Cardiac muscle cell (in vitro differentiated cells and primary cell): ENCODE results near the gene ELF2. TPM values are rescaled to one million over a fixed set of nuclear protein-coding genes. Genes with fewer than 3 reads are reported as not detected.
"Not testable (repeated sequence)": the region's sequence is repeated elsewhere in the genome, so short reads cannot be mapped to it uniquely, and the experiment has no call there.

Source experiments
- DNase-seq, 2 donors: peaks; one replicate each; pipeline versions ENCODE4 v3.0.0 to v3.0.0-alpha.2; 2010 to 2017; ENCODE audit warnings: low read depth in 1 of 2, low spot score in 1 of 2
- H3K27ac ChIP-seq: fragments of 200-600 bp; sonication (generic); 2 replicates; pipeline ENCODE4 v1.5.1; 2016
- H3K27me3 ChIP-seq: fragments of 200-600 bp; sonication (generic); 2 replicates; pipeline ENCODE4 v1.6.0; 2016; ENCODE audit warnings: control low read depth
- H3K36me3 ChIP-seq: fragments of 200-600 bp; sonication (generic); 2 replicates; pipeline ENCODE4 v1.5.1; 2016; ENCODE audit warnings: control low read depth
- H3K4me1 ChIP-seq: fragments of 200-600 bp; sonication (generic); 2 replicates; pipeline ENCODE4 v1.8.1; 2017; ENCODE audit warnings: low read depth, mild to moderate bottlenecking, mixed run types
- H3K4me3 ChIP-seq: fragments of 200-600 bp; sonication (generic); 2 replicates; pipeline ENCODE4 v1.5.1; 2016; ENCODE audit warnings: mild to moderate bottlenecking
- H3K9me3 ChIP-seq: fragments of 200-600 bp; sonication (generic); 2 replicates; pipeline ENCODE4 v1.5.1; 2017; ENCODE audit warnings: low read depth, mild to moderate bottlenecking, control low read depth
- polyA plus RNA-seq: library from polyadenylated mRNA; unstranded; fragments of >200 nt; fragmentation: Nextera tagmentation; extraction: Ambion mirVana; gene quantifications from 2 replicates; pipeline ENCODE4 v1.2.1, GENCODE V29; 2016
- total RNA-seq: library from RNA; depleted of rRNA; stranded (reverse); fragments of >200 nt; gene quantifications from 2 replicates; pipeline ENCODE4 v1.2.3, GENCODE V29; 2016
- TF ChIP-seq, protein P1 (sequence below): IDR thresholded peaks from 2 replicates; pipeline ENCODE4 v1.5.1; 2012; ENCODE audit warnings: low read depth, mild to moderate bottlenecking, low read length

ELF2 gene
- total and polyA plus RNA-seq, 2 experiments from 2014 or later = 45.7 to 57.5 TPM

- no peaks in the 10 kb centered on the region for H3K9me3 ChIP-seq
Observed at GRCh38 chr4:139082750-139083606, 94.0 kb downstream of the ELF2 start.

GRCh38 chr4:139078926-139079325 lies 98.1 kb downstream of the ELF2 start:
- DNase-seq = no peak
- Histone ChIP-seq H3K9me3 (no peaks in the 10 kb centered on the region), H3K27ac (peak overlapping the region; percentile 96), H3K27me3 (no peaks in the 10 kb centered on the region), H3K4me1 (peaks cover 52% of the 10 kb centered on the region), H3K36me3 (no peaks in the 10 kb centered on the region), H3K4me3 (no peak overlapping the region)
- TF ChIP-seq, protein P1, sequence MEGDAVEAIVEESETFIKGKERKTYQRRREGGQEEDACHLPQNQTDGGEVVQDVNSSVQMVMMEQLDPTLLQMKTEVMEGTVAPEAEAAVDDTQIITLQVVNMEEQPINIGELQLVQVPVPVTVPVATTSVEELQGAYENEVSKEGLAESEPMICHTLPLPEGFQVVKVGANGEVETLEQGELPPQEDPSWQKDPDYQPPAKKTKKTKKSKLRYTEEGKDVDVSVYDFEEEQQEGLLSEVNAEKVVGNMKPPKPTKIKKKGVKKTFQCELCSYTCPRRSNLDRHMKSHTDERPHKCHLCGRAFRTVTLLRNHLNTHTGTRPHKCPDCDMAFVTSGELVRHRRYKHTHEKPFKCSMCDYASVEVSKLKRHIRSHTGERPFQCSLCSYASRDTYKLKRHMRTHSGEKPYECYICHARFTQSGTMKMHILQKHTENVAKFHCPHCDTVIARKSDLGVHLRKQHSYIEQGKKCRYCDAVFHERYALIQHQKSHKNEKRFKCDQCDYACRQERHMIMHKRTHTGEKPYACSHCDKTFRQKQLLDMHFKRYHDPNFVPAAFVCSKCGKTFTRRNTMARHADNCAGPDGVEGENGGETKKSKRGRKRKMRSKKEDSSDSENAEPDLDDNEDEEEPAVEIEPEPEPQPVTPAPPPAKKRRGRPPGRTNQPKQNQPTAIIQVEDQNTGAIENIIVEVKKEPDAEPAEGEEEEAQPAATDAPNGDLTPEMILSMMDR = no peak

More at GRCh38 chr4:139082750-139083606, 94.0 kb downstream of the ELF2 start:
- Histone ChIP-seq H3K27ac (peak overlapping the region; percentile 92), H3K36me3 (no peaks in the 10 kb centered on the region), H3K4me1 (peaks cover 36% of the 10 kb centered on the region), H3K27me3 (no peaks in the 10 kb centered on the region), H3K4me3 (peak overlapping the region; percentile 62)
- DNase-seq = peak; percentile 97 to 98
- TF ChIP-seq, protein P1 = no peak

DNA sequence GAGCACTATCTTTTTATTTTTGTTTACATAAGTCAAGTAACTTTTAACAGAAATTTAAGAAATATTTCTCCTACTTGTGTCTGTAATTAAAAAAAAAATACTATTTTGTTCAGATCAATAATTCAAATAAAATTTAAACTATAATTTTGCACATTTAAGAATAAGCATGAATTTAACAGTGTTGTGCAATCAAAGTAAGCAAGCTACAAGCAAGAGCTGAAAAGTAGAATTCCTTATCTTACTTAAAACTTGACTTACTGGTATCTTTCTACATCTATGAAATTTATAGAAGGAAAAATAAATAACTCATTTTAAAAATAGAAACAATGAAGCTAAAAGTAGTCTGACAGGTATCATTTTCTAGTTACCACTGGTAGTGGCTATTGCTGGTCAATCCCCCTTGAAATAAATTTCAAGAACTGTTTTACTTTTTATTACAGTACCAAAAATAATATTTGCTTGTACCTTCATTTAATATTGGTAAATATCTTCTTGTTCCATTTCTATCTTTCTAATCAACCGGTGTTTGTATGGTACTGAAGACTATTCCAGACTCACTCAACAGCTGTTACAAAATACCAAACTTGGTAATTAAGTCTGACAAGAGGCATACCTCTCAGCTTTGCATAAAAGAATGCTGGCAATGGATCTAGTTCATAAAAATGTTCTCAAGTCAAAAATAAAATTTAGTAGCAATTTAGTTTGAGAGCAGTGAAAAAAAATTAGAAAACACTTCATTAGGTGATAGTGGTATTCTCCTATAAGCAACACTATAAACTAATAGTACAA lies 99.3 kb downstream of the ELF2 start:
- H3K9me3 ChIP-seq = no peaks in the 10 kb centered on the region
- no peaks in the 10 kb centered on the region for H3K36me3 ChIP-seq
- H3K27ac ChIP-seq = peak overlapping the region; percentile 96
- H3K27me3 ChIP-seq = no peaks in the 10 kb centered on the region
- no peak overlapping the region for H3K4me3 ChIP-seq
- peaks cover 52% of the 10 kb centered on the region for H3K4me1 ChIP-seq
- TF ChIP-seq, protein P1 = no peak
- DNase-seq = peak in 1 of 2 donors; percentile 7

DNA sequence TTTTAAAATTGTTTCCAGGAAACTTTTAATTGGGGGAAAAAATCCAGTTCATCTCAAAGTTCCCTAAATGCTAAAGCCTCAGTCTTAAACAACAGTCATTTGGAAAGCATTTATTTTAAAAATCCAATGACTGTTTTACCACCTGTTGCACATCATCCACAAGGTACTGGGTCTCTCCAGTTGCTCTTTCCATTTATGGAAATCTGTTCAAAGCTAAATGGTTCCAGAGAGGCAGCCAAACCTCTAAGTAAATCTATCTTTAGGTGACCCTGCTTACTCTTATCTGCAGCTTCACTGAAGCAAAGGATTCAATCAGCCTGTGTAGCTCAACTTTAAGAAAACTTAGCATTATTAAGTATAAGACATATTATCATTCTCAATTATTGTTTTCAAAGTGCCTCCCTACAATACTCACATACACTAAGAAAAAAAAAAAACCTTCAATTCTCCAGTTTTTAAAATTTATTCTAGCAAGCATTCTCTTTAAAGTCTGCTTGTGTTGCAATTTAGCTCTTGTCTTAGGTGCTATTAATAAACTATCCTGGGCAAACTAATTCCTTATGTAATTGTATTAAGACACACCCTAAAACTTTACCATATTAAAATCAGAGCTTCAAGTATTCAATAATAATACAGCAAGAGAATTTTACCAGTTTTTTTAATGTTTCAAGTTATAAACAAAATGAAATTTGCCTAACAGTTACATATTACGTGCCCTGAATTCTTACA lies 100.8 kb downstream of the ELF2 start:
- no peaks in the 10 kb centered on the region for H3K27me3 ChIP-seq
- H3K4me3 ChIP-seq = peak overlapping the region; percentile 2
- no peaks in the 10 kb centered on the region for H3K9me3 ChIP-seq
- peak overlapping the region; percentile 96 for H3K27ac ChIP-seq
- TF ChIP-seq, protein P1 = no peak
- H3K4me1 ChIP-seq = peaks cover 42% of the 10 kb centered on the region
- peaks cover 13% of the 10 kb centered on the region for H3K36me3 ChIP-seq
- peak in 1 of 2 donors; percentile 77 for DNase-seq

DNA sequence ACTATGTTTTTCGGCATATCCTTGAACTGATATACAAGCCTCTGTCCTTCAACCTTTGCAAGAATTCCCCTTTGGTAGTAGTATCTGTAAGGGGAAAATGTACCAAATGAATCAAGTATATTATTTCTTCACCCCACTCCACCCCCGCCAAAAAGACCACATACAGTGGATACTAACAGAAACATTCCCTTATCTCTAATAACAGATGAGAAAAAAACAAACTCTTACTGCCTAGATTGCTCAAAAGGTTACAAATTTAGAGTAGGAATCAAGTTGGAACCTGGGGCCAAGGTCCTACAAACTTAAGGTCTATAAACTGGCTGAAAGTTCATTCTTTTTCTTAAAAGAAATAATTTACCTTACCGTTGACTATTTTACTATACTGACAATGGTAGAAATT lies 116.4 kb downstream of the ELF2 start:
- peaks cover 59% of the 10 kb centered on the region for H3K36me3 ChIP-seq

DNA sequence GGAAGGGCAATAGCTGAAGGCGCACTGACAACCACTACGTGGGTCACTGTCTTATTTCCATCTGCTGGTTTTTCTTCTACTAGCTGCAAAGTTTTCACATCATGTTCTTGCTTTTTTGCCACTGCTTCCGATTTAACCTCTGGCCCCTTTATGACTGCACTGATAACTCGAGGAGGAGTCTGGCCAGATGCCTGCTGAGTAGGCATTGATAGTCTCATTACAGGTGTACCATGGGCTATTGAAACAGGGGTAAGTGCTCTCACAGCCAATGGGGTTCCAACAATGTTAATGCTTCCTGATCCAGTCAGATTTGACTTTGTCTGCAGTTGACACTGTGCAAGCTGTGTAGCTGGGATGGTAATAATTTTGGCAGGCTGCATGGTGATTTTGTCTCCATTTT lies 118.0 kb downstream of the ELF2 start:
- DNase-seq, H3K9me3 ChIP-seq, H3K27me3 ChIP-seq, H3K4me3 ChIP-seq: not testable (repeated sequence)
- H3K4me1 ChIP-seq = peaks cover 23% of the 10 kb centered on the region
- peaks cover 50% of the 10 kb centered on the region for H3K36me3 ChIP-seq
- peak overlapping the region; percentile 41 for H3K27ac ChIP-seq

More for the DNA sequence above, 116.4 kb downstream of the ELF2 start:
- no peak for DNase-seq
- TF ChIP-seq, protein P1 = no peak
- Histone ChIP-seq H3K4me3 (no peak overlapping the region), H3K4me1 (peaks cover 8% of the 10 kb centered on the region), H3K27me3 (no peaks in the 10 kb centered on the region), H3K9me3 (no peaks in the 10 kb centered on the region), H3K27ac (peak overlapping the region; percentile 41)
